Activated T-helper 1 cell treated with Interleukin-2 at 50 U/mL for 16 hours (primary cell): ENCODE measurements around the gene ZBTB44.
"Not testable (repeated sequence)": the region's sequence is repeated elsewhere in the genome, so short reads cannot be mapped to it uniquely, and the experiment has no call there.

ENCODE experiments used
- DNase-seq: peaks from one replicate; pipeline ENCODE4 v3.0.0-alpha.2; 2020; ENCODE audit warnings: low read depth

ZBTB44 gene

DNA sequence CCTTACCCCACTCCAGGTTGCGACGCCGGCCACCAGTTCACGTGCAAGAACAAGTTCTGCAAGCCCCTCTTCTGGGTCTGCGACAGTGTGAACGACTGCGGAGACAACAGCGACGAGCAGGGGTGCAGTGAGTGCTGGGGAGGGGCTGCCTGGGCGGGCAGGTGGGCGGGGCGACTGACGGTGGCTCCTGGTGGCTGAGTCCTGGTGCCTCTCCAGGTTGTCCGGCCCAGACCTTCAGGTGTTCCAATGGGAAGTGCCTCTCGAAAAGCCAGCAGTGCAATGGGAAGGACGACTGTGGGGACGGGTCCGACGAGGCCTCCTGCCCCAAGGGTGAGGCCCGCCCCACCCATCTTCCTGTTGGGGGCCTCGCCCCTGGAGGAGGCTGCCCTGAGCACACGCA, 116.4 kb downstream of the ZBTB44 start:
- DNase-seq, result no peak

DNA sequence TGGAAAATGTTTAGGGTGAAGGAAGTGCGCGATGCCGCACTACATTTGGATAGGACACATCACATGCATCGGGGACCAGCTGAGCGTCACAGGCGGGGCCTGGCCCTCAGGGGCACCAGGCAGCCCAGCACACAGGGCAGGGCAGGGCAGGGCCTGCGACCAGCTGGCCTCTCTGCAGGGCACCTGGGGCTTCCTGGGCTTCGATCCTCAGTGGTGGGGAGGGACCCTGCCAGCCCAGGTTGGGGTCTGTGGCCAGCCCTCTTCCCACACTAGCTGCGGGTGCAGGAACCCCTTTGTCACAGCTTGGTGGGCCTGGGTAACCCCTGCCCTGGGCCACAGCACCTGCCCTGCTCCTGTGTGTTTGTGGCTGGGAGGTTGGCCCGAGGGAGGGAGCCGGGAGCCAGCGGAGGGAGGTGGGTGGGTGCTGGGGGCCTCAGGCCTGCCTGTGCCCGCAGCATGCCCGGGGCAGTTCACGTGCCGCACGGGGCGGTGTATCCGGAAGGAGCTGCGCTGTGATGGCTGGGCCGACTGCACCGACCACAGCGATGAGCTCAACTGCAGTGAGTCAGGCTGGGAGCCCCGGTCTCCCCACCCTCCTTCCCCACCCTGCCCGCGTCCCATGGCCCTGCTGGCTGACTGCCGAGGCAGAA, 117.2 kb downstream of the ZBTB44 start:
- no peak for DNase-seq

DNA sequence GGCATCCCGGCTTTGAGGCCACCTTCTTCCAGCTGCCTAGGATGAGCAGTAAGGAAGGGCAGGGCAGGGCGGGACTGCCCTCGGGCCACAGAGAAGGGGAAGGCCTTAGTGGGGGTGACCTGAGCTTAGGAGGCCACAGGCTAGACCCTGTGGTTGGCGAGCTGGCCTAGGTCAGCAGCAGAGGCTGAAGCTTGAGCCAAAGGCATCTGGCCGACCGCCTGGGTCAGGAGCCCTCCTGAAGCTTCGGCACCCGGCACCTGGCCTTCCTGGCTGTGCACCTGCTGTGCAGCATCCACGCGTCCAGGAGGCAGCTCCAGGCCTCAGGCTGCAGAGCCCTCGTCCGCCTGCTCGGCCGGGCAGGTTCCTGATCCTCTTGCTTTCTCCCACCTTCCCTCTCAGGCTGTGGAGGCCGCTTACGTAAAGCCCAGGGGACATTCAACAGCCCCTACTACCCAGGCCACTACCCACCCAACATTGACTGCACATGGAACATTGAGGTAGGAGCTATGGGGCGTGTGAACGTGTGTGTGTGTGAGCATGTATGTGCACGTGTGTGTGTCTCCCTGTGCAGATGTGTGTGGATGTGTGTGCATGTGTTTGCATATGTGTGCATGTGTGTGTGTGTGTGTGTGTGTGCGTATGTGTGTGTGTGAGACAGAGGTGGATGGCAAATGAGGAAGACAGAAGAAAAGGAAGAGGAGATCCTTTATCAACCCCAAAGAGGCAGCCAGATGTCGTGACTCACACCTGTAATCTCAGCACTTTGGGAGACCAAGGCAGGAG, 120.3 kb downstream of the ZBTB44 start:
- DNase-seq, result no peak

DNA sequence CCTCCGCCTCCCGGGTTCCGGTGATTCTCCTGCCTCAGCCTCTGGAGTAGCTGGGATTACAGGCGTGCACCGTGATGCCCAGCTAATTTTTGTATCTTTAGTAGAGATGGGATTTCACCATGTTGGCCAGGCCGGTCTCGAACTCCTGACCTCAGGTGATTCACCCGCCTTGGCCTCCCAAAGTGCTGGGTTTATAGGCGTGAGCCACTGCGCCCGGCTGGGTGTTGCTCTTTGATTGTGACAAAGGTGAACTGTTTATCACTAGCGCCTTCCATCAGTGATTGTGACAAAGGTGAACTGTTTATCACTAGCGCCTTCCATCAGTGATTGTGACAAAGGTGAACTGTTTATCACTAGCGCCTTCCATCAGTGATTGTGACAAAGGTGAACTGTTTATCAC, 121.2 kb downstream of the ZBTB44 start:
- not testable (repeated sequence) for DNase-seq

DNA sequence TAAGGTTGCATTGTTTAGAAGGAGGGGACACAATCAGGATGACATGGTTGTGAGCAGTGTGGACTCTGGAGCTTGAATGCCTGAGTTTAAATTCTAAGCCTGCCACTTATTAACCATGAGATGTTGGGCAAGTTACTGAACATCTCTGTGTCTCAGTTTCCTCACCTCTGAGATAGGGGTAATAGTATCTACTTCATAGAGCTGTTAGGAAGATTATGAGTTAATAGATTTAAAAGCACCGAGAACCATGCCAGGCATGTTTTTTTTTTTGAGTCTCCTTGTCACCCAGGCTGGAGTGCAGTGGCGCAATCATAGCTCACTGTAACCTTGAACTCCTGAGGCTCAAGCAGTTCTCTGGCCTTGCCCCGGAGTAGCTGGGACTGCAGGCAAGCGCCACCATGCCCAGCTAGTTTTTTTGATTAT, 121.9 kb downstream of the ZBTB44 start:
- no peak for DNase-seq

DNA sequence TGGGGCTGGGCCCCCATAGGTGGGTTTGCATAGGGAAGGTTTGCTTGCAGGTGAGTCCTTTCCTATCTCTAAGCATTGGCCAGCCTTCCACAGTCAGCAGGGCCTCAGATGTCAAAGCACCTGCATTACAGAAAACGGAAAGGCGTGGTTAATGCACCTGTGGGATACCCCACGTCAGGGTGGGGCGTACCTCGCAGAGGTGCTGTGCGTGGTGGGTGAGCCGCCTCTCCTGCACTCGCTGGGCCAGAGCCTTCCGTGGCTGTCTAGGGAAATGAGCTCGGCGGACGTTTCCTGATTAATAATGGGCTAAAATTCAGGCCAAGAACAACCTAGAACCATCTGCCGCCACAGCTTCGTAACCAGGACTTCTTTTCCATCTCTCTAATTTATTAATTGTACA, 122.8 kb downstream of the ZBTB44 start:
- no peak for DNase-seq

DNA sequence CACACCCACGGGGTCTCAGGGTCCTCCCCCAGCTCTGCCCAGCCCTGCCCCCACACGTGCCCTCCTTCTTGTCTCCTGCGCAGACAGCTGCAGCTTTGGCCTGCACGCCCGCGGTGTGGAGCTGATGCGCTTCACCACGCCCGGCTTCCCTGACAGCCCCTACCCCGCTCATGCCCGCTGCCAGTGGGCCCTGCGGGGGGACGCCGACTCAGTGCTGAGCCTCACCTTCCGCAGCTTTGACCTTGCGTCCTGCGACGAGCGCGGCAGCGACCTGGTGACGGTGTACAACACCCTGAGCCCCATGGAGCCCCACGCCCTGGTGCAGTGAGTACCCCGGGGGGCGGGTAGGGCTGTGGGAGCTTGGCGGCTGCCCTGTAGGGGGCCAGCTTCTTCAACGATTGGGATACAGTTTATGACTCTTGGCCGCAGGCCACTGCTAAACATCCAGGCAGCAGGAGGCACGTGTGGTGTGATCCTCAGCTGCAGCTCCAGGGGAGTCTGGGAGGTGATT, 124.3 kb downstream of the ZBTB44 start:
- DNase-seq, result no peak

DNA sequence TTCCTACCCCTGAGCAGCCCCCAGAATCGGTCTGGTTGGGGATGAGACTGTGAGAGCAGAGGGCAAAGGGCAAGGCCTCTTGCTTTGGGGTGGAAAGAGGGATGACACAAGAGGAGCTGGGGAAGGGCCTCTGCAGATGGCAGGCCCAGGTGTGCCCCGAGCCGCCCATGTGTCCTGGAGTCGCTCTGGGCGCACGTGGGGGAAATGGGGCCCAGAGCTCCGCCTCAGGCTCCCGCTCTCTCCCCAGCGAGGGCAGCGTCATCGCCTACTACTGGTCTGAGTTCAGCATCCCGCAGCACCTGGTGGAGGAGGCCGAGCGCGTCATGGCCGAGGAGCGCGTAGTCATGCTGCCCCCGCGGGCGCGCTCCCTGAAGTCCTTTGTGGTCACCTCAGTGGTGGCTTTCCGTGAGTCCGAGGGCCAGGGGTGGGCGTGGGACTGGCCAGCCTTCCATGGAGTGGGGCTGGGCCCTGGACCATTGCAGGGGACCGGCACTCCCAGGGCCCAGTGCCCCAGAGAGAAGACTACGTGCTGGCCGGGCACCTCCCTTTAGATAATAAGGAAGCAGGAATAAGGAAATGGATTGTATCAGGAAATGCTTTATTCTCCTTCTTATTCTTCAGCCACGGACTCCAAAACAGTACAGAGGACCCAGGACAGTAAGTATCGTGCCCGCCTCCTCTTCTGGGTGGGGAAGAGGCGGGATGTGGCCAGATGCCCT, 125.1 kb downstream of the ZBTB44 start:
- no peak for DNase-seq

DNA sequence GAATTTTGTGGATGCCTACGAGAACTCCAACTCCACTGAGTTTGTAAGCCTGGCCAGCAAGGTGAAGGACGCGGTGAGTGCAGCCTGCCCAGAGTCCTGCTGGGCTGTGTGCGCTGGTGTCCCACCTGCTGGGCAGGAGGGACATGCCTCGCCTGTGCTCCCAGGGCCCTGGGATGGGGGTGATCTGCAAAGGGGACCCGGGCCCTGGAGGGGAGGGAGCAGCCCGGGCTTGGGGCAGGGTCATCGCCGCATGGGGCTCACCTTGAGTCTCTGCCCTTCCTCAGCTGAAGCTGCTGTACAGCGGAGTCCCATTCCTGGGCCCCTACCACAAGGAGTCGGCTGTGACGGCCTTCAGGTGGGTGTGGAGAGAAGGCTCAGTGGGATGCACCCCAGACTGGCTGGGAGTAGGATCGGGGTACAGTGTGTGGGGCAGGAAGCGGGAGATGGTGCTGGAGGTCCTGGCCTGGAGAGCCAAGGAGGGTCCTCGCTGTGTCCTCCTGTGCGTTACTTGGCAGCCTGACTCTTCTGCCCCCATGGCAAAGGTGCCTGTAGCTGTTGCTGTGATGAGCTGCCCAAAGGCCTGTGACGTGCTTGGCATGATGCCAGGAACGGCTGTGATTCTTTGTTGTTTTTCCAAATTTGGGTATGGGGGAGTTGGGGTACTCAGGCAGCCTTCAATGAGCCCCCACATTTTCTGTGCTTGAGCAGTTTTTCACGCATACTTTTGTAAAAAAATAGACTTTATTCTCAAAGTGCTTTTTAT, 126.0 kb downstream of the ZBTB44 start:
- DNase-seq, result no peak

DNA sequence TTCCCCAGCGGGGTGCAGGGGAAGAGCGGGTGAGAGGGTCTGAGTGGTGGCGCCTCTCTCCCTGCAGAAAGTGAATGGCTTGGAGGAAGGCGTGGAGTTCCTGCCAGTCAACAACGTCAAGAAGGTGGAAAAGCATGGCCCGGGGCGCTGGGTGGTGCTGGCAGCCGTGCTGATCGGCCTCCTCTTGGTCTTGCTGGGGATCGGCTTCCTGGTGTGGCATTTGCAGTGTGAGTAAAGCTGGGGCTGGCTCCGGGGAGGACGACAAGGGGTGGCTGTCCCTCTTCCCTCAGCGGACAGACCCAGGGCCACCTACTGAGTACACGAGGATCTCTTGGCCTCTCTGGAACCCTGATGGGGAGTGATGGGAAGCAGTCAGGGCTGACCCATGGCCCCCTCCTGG, 126.7 kb downstream of the ZBTB44 start:
- DNase-seq, result no peak

DNA sequence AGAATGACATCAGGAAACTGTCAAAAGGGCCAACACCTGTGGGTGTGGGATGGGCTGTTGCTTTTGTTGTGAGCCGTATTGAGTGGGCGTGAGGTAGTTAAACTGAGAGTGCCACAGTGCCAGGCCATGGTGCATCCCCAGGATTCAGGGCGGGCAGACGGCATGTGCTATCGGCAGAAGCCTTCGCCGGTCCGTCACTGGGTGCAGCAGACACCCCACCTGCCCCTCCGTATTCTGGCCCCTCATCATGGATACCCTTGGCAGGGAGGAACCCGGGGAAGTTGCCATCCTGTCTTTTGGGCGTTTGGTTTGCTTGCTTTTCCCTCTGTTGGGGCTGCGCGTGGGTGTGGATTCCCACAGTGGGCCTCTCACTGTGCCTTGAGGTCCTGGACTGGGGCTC, 127.6 kb downstream of the ZBTB44 start:
- no peak for DNase-seq

DNA sequence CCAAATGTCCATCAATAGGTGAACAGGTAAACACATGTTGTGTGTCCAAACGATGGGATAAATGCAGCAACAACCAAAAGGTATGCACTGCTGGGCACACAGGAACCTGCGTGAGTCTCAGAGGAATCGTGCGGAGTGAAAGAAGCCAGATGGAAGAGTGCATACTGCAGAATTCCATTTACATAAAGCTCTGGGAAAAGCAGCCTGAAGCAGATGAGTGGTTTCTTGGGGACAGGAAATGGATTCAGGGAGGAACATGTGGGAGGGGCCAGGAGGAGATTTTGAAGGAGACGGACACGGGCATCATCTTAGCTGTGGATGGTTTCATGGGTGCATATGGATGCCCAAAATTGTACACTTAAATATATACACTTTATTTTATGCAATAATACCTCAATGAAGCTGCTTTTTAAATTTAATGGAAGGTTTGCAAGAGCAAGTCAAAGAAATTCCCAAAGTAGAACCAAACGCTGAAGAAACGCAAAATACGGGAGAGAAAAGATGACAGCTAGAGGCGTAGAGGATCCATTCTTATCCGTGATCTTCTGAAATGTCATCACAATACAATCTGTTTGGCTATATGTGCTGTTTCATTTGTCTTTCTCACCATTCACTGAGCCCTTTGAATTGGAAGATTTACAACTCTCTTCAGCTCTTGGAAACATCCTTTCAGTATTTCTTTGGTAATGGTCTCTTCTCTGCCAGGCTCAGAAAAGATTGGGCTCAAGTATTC, 130.7 kb downstream of the ZBTB44 start:
- no peak for DNase-seq

DNA sequence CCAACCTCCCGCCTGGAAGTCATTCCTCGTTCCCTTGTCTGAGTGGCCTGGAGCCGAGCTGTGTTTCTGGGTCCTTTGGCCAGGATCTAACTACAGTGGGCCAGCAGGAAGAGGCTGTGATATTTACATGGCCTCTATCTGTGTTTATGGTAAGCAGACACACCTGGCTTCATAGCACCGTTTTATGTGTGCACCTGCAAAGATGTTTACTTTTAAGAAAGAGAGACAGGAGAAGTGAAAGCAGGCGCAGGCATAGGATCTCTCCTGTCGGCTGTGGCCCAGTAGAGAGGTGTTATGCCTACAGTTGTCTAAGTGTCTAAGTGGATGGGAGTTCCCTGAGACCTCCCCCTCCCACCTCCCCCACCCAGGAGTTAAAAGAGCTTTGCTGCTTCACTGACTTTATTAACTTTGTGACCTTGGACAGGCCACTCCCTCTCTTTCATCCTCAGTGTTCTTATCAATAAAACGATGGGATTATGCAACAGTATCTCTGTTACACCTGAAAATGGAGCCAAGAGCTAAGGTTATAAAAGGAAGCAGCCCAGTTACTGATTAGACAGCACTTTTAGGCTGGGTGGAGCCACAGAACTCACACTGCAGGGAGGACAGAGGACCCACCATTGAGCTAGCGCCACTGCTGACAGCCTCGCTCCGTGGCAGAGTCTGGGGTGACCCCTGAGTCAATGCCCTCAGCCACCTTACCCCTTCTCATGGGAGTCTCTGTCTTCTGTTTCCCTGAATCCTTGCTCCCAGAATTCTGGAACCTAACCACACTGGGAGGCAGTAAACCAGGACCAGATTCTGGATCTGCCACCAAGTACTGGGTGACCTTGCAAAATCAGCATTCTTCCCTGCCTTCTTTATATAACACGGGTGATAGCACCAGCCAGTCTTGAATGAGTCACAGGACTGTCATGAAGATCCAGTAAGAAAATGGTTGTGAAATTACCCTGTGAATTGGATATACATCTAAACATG, 133.1 kb downstream of the ZBTB44 start:
- DNase-seq, result no peak

DNA sequence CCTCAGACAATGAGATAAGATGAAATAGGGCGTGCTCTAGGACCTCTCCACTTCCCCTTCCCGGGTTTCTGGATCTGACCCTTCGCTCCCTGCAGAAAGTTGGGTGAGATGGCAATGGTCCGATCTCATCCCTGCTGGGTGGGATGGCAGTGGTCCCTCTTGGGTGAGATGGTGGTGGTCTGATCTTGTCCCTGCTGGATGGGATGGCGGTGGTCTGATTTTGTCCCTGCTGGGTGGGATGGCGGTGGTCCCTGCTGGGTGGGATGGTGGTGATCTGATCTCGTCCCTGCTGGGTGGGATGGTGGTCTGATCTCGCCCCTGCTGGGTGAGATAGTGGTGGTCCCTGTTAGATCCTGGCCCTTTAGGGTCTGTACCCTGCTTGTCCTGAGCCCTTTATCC, 133.8 kb downstream of the ZBTB44 start:
- no peak for DNase-seq

DNA sequence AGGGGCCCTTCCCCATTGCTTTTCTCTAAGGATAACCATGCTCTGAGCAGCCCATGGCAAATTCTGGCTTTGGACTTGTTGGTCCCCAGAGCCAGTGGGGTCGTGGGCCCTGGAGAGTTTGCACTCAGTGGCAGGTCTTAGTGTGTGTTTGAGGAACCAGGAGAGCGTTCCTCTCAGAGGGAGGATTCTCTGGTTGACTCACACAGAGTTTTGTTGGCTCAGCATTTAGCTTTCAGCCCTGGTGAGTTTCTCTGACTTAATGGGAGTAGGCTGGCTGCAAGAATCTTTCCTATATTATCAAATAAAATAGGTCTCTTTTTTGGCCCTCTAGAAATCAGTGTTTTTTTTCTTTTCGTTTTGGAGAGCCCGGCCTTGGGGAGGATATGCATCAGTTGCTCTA, 134.2 kb downstream of the ZBTB44 start:
- DNase-seq, result no peak

DNA sequence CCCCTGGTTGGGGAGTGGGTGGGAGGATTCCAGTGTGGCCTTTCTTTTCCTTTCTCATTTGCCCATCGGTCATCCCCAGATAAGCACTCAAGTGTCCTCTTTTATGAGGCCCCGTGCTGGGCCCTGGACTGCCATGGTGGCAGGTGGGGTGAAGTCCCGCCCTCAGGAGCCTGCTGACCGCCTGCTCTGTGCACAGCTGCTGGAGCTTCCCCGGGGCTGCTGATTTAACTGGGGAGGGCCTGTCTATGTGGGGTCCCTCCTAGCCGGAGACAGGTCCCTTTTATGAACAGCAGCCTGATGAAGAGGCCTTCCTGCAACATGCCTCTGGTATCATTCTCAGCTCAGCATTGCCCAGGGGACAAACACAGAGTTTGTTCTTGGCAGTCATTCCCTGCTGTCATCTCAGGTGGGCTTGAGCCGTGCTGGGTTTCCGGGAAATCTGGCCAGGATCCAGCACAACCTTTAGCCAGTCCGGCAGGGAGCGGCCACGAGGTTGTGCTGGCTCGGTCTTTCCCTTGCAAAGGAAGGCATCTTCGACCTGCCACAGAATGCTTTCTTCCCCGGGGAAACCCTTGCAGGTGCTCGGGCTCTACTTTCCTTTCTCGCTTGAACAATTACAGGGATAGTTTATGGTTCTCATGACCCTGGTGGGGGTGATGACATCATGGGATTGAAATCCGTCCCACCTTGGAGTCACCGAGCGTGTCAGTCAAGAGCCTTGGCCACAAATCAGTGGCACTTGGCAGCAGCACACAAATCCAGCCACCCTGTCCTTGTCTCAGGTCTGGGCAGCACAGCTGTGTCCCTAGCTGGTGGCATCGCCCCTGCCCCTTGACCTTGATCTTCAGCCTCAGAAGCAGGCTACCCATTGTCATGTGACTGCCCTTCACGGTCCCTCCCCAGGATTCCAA, 135.1 kb downstream of the ZBTB44 start:
- DNase-seq, result no peak

DNA sequence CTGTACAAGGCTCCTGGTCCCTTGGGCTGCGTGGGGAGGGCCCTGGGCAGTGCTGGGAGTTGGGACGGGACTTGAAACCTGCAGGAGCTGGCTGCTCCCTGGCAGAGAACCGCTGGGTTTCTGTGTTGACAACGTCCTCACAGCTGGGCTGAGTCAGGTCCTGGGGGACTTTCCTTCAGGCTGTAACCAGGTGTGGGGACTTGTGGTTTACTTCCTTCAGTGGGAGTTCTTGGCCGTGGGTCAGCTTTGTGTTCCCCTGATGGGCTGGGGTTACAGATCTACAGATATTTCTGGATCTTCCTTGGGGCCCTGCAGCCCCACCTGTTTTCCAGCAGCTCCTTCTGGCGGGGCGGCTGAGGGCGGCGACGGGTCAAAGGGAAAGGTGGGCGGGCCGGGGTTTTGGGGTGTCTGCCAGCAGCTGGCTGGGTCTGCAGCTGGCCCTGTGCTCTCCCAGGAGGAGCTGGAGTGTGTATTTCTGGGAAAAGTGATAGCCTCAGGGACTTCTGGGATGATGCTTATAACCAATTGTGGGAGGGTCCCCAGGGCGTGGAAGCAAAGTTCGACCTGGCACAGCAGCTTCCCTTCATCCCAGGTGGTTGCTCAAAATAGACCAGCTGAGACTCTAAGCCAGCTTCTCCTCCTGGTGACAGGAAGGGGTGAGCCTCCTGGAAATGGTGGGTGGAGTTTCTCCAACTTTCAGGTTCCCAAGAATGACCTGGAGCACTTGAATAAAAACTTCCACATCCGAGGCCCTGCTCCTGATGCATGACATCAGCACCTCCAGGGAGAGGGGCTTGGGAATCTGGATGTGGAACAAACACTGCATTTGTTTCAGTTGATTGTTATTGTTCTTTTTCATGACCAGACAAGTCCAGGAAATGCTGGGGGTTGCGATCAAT, 136.0 kb downstream of the ZBTB44 start:
- no peak for DNase-seq

DNA sequence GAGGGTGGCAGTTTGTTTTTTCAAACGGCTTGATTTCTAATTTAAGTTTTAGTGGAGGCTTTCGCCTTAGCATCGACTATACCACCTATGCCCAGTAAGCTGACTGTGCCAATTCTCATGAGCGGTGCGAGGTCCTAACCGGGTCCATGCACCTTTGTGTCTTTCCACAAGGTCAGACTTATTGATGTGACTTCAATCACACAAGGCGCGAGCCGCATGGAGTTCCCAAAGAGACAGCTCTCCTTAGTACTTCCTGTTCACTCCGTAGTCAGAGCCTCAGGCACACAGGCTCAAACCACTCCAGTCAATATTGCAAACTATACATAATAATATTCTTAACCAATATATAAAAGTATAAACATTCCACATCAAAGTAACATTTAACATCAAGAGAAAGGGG, 136.9 kb downstream of the ZBTB44 start:
- DNase-seq, result no peak
